ENCODE measurements around the gene CENPX. TPM values are rescaled to one million over a fixed set of nuclear protein-coding genes. Genes with fewer than 3 reads are reported as not detected.

Gene CENPX
- total and polyA plus RNA-seq, 8 donors: 42.9 to 77.7 (median 49.8) TPM

DNA sequence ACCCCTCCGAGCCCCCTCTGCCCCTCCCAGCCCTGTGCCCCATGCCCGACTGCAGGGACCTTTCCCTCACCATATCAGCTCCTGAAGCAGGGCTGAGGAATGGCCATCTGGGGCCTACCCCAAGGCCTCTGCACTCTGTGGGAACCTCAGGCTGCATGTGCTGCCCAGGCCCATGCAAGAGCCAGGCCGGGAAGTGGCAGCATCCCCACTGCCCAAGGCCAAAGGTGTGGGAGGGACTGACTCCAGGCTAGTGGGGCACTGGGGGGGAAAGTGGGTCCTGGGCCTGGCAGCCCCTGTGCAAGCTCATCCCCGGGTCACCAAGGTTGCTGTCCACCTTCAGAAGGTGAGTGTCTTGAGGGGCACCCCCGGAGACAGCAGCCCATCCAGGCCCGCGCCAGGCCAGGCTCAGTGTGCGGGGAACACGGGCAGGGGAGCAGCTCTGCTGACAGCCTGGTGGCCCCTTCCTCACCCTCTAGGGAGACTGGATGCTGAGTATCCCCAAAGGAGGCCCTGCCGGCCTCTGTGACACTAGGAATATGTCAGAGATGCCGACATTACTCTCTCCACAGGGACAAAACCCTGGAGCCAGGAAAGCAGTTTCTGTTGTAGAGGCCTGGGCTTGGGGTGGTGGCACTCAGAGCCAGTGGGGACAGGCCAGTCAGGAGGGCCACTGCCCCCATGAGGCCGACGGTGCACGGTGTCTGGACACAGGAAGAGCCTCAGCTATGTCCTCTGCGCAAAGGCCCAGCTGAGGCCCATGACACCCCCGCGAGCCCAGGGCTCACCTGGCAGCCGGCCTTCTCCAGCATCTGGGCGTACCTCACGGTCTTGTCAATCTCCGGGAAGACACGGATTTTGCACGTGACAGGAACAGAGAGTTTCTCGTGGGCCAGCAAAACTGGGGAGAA lies 39.7 kb upstream of the CENPX start:
- Histone ChIP-seq H3K4me3 (no peak overlapping the region), H3K36me3 (peaks cover 0 to 63% of the 10 kb centered on the region in 2 donors), H3K4me1 (peaks cover 18 to 28% of the 10 kb centered on the region in 2 donors), H3K27me3 (no peaks in the 10 kb centered on the region), H3K27ac (no peak overlapping the region), H3K9me3 (no peaks in the 10 kb centered on the region)
- ATAC-seq (no peak), DNase-seq (peak in 1 of 4 donors; percentile 64)
- intact Hi-C loops (cut with DNase I): no loop called here
- TF ChIP-seq, protein P1, sequence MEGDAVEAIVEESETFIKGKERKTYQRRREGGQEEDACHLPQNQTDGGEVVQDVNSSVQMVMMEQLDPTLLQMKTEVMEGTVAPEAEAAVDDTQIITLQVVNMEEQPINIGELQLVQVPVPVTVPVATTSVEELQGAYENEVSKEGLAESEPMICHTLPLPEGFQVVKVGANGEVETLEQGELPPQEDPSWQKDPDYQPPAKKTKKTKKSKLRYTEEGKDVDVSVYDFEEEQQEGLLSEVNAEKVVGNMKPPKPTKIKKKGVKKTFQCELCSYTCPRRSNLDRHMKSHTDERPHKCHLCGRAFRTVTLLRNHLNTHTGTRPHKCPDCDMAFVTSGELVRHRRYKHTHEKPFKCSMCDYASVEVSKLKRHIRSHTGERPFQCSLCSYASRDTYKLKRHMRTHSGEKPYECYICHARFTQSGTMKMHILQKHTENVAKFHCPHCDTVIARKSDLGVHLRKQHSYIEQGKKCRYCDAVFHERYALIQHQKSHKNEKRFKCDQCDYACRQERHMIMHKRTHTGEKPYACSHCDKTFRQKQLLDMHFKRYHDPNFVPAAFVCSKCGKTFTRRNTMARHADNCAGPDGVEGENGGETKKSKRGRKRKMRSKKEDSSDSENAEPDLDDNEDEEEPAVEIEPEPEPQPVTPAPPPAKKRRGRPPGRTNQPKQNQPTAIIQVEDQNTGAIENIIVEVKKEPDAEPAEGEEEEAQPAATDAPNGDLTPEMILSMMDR (IDR thresholded peaks at IDR 0.05): no peak

DNA sequence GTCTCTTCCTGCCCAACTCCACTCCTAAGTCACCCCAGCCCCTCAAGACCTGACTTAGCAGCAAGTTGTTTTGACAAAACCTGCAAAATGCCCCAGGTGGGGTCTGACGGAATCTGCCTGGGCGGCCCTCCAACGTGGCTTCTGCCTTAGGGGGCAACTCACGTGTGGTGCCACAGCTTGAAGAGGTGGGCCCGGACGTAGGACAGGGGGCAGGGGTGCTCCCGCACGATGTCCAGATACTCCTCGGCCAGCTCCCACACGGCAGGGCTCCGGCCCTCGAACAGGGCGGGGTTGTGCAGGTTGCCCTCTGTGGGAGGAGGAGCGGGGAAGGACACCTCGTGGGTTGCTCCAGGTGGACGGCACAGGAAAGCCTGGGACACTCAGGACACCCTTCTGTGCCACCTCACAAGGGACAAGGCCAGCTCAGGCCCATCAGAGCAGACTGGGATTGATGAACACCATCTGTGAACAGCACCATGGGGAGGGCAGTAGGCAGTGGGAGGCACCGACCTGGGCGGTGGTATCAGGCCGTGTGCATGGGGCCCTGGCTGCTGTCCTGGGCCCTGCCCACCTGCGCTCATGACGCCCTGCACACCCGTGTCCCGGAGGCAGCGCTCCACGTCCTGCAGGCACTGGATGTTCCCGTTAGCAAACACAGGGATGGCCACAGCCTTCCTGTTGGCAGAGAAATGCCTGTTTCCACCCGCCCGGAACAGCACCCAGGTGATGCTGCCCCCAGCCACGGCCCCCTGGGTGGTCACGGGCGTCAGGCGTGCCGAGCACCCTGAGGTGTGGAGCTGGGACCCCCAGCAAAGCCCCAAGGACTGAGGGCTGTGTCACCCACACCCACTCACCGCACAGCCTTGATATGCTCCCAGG lies 38.6 kb upstream of the CENPX start:
- ATAC-seq (no peak), DNase-seq (peak in 1 of 4 donors; percentile 62)
- TF ChIP-seq, protein P1 (IDR thresholded peaks at IDR 0.05): no peak
- intact Hi-C loops (cut with DNase I): no loop called here
- peaks cover 16 to 25% of the 10 kb centered on the region in 2 donors for H3K4me1 ChIP-seq
- H3K27ac ChIP-seq: no peak overlapping the region
- H3K4me3 ChIP-seq: no peak overlapping the region
- no peaks in the 10 kb centered on the region for H3K9me3 ChIP-seq
- H3K27me3 ChIP-seq: no peaks in the 10 kb centered on the region
- H3K36me3 ChIP-seq: peaks cover 0 to 74% of the 10 kb centered on the region in 2 donors

DNA sequence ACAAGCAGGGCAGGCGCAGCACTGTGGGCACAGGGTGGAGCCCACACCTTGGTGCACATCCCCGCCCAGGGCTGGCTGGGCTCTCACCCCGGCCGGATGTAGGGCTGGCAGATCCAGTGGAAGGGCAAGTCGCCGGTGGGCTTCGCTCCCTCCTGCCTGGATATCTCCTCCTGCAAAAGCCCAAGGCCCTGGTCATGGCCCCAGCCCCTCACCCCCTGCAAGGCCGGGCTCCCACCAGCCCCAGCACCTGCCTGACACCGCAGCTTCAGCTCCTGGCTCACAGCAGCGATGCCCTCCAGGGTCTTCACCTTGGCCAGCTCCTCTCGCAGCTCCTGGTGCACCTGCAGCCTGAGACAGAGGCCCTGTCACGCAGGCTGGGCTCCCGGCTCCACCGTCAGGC lies 37.9 kb upstream of the CENPX start:
- Histone ChIP-seq H3K27me3 (no peaks in the 10 kb centered on the region), H3K27ac (no peak overlapping the region), H3K4me1 (peaks cover 12 to 20% of the 10 kb centered on the region in 2 donors), H3K36me3 (peaks cover 0 to 80% of the 10 kb centered on the region in 2 donors), H3K4me3 (no peak overlapping the region), H3K9me3 (no peaks in the 10 kb centered on the region)
- no peak for ATAC-seq
- TF ChIP-seq, protein P1 (IDR thresholded peaks at IDR 0.05): no peak
- intact Hi-C loops (cut with DNase I): no loop called here
- peak in 1 of 4 donors; percentile 78 for DNase-seq

DNA sequence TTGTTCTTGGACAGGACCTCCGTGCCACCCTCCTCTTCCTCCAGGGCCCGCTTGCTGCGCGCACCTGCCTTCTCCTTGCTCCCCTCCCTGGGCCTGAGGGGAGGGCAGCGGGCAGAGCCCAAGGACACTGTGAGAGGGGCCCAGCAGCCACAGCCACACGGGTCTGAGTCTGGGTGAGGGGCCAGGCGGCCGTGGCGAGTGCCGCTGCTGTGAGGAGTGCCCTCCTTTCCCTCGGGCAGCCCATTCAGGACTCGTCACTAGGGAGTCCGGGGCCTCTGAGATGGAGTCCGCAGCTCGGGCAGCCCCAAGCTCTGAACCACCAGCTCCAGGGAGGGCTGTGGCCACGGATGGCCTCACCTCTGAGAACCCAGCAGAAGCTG lies 37.3 kb upstream of the CENPX start:
- peak in 1 of 4 donors; percentile 63 for DNase-seq
- ATAC-seq: no peak

More for the DNA sequence above, 37.3 kb upstream of the CENPX start:
- H3K9me3 ChIP-seq: no peaks in the 10 kb centered on the region
- H3K27me3 ChIP-seq: no peaks in the 10 kb centered on the region
- H3K36me3 ChIP-seq: peaks cover 0 to 87% of the 10 kb centered on the region in 2 donors
- no peak overlapping the region for H3K27ac ChIP-seq
- H3K4me3 ChIP-seq: no peak overlapping the region
- TF ChIP-seq, protein P1 (IDR thresholded peaks at IDR 0.05): no peak
- peaks cover 12 to 17% of the 10 kb centered on the region in 2 donors for H3K4me1 ChIP-seq
- intact Hi-C loops (cut with DNase I): no loop called here

Measured in left lung (tissue), 10 donors.